VCaP (cell line): ENCODE results near the gene RNF214.

Source experiments
- H3K27ac ChIP-seq: fragments of 450-650 bp; 2 replicates; pipeline ENCODE4 v1.5.1; 2017
- TF ChIP-seq, protein P1 (sequence below): fragments of 450-650 bp; conservative IDR thresholded peaks from 2 replicates; pipeline ENCODE4 v1.5.1; 2017; ENCODE audit warnings: mild to moderate bottlenecking, moderate library complexity

RNF214 gene

GRCh38 chr11:117232911-117233409, 489 bp downstream of the RNF214 start:
- TF ChIP-seq, protein P1, sequence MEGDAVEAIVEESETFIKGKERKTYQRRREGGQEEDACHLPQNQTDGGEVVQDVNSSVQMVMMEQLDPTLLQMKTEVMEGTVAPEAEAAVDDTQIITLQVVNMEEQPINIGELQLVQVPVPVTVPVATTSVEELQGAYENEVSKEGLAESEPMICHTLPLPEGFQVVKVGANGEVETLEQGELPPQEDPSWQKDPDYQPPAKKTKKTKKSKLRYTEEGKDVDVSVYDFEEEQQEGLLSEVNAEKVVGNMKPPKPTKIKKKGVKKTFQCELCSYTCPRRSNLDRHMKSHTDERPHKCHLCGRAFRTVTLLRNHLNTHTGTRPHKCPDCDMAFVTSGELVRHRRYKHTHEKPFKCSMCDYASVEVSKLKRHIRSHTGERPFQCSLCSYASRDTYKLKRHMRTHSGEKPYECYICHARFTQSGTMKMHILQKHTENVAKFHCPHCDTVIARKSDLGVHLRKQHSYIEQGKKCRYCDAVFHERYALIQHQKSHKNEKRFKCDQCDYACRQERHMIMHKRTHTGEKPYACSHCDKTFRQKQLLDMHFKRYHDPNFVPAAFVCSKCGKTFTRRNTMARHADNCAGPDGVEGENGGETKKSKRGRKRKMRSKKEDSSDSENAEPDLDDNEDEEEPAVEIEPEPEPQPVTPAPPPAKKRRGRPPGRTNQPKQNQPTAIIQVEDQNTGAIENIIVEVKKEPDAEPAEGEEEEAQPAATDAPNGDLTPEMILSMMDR: no peak
- peak overlapping the region; percentile 92 for H3K27ac ChIP-seq

DNA sequence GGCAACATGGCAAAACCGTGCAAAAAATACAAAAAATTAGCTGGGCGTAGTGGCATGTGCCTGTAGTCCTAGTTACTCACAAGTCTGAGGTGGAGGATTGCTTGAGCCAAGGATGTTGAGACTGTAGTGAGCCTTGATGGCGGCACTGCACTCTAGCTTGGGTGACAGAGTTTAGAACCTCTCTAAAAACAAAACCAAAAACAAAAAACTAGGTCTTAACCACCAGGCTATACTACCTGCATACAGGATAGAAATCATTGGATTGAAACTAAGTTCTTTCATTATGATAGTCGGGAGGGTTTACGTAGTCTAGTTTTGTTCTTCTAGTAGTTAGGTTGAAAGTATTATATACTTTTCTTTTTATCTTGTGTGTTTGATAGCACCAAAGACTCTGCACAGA, 5.8 kb downstream of the RNF214 start:
- TF ChIP-seq, protein P1: no peak
- no peak overlapping the region for H3K27ac ChIP-seq

DNA sequence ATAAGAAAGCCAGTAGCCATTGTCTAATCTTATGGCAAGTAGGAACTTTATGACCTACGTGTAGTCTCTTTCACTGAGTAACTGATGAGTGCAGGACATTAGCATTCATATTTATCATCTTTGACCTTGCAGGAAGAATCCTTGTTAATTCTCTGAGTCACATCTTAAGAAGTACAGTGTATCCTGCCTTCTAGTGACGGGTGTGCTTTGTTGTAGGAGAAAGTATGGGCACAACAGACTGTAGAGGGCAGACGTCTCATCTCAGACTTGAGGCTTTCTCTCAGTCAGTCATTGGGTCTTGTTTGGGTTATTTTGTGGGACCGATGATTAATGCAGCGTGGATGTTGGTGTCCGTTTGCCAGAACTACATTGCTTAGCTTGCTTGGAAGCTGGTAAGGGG, 6.8 kb downstream of the RNF214 start:
- TF ChIP-seq, protein P1: no peak

DNA sequence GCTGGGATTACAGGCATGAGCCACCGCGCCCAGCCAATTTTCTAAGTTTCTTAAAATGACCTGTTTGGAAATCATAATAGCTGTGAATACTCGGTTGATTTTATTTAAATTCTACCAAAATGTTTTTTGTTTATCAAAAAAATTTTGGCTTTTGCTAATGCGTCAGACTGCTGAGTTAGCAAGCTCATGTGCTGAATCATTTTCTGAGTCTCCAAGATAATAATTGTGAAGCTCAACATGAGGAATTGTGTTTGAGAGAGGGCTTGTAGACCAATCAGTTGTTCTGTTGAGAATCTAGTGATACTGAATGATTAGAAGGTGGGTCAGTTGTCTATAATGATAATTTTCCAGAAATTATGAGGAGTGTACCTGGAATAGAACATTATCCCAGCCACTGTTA, 15.9 kb downstream of the RNF214 start:
- TF ChIP-seq, protein P1: no peak
- no peak overlapping the region for H3K27ac ChIP-seq

More for the DNA sequence above, 6.8 kb downstream of the RNF214 start:
- H3K27ac ChIP-seq: no peak overlapping the region

- TF ChIP-seq, protein P1: no peak
- no peak overlapping the region for H3K27ac ChIP-seq
Observed at GRCh38 chr11:117249571-117249970, 17.1 kb downstream of the RNF214 start.

DNA sequence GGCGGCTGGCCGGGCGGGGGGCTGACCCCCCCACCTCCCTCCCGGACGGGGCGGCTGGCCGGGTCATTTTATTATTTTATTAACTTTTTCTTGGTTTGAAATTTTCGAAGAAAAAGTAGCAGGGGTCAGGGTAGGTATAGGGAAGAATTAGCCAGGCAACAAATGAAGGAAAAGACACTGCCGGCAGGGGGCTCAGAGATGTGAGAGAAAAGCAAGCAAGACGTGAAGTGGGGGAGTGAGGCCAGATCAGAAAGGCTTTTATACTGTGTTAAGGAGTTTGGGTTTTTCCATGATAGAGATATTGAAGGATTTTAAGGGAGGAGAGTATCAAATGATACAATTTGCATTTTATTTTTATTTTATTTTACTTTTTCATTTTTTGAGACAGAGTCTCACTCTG, 19.0 kb downstream of the RNF214 start:
- H3K27ac ChIP-seq: no peak overlapping the region
- TF ChIP-seq, protein P1: no peak

DNA sequence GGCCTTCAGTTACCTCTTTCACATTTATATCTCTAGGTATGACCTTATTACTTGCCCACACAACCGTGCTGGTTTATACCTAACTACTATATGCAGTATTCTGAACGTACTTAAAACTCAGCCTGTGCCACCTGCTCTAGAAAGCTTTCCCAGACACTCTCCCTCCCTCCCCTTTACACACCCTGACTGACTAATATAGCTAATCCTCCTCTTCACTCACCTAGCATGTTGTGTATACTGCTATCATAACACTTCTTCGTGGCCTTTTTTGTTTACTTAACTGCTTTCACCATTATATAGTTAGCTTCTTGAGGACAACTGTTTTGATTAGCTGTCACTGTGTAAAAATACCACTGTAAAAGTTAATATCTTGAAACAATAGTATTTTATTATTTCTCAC, 23.5 kb downstream of the RNF214 start:
- TF ChIP-seq, protein P1: no peak

More for the DNA sequence above, 23.5 kb downstream of the RNF214 start:
- H3K27ac ChIP-seq: no peak overlapping the region
